GM10248 (cell line): ENCODE data around the gene UHMK1.
"Not testable (repeated sequence)": the region's sequence is repeated elsewhere in the genome, so short reads cannot be mapped to it uniquely, and the experiment has no call there.

Source experiments
- CTCF ChIA-PET: fragments of 300-600 bp; sonication (Branson Sonifier 250); formaldehyde crosslinking; extraction: SDS; loops from one replicate; lab custom pipeline; 2021; ENCODE audit warnings: antibody characterized with exemption; lab: Yijun Ruan, JAX
- POLR2A ChIA-PET: fragments of 350-650 bp; sonication (Branson Sonifier 250); formaldehyde crosslinking; extraction: SDS; loops from one replicate; lab custom pipeline; 2020; ENCODE audit warnings: antibody characterized with exemption; lab: Yijun Ruan, JAX
- DNase-seq: peaks from one replicate; pipeline ENCODE4 v3.0.0; 2012; ENCODE audit errors: extremely low spot score
- CTCF ChIP-seq: IDR thresholded peaks from 2 replicates; pipeline ENCODE4 v1.5.1; 2012; ENCODE audit warnings: mild to moderate bottlenecking, low read depth; ENCODE audit errors: extremely low read depth, missing control alignments, control extremely low read depth

The UHMK1 gene

GRCh38 chr1:162568802-162569201 lies 71.2 kb downstream of the UHMK1 start:
- no peak for TF ChIP-seq CTCF
- POLR2A ChIA-PET, result no interaction called here
- CTCF ChIA-PET, result interaction anchor here (1.3 to 5.0 kb wide), 3 partner anchors 9 to 24 kb away, joined by 3 to 23 read pairs (median 4); no protein-coding TSS in a partner anchor
- DNase-seq, result no peak

DNA sequence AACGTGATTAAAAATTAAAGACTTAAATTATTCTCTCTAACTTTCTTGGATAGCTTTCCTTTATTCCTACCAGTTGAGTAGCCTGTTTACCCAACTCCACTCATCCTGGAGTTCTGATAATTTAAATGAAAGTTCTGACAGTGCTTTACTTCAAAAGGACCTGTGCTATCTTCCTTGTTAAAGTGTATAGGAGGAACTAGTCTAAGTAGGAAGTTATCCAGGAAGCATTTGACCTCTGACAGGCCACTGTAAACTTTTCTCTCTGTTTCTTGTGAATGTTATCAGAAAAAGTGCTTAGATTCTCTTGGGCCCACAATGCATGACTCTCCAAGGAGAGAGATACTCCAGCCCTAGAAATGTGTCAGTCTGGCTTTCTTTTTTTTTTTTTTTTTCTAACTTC lies 73.1 kb downstream of the UHMK1 start:
- TF ChIP-seq CTCF, result no peak
- no peak for DNase-seq
- CTCF ChIA-PET, result no interaction called here
- POLR2A ChIA-PET, result no interaction called here

- POLR2A ChIA-PET, DNase-seq, CTCF ChIA-PET: not testable (repeated sequence)
Measured at GRCh38 chr1:162571121-162571520, 73.5 kb downstream of the UHMK1 start.

GRCh38 chr1:162571696-162572095 lies 74.1 kb downstream of the UHMK1 start:
- ChIA-PET POLR2A (no interaction called here), CTCF (no interaction called here)
- DNase-seq, result no peak
- TF ChIP-seq CTCF, result no peak

- ChIA-PET CTCF (interaction anchor here (2.6 kb wide), 1 partner anchor 8 kb away, joined by 12 read pairs; no protein-coding TSS in a partner anchor), POLR2A (no interaction called here)
- no peak for DNase-seq
- no peak for TF ChIP-seq CTCF
Measured at GRCh38 chr1:162573136-162573535, 75.5 kb downstream of the UHMK1 start.

- POLR2A ChIA-PET, result no interaction called here
- CTCF ChIA-PET, result interaction anchor here (1.1 to 3.5 kb wide), 5 partner anchors 10 to 118 kb away, joined by 3 to 23 read pairs (median 3); no protein-coding TSS in a partner anchor
- no peak for DNase-seq
- TF ChIP-seq CTCF, result no peak
Measured at GRCh38 chr1:162578071-162578700, 80.6 kb downstream of the UHMK1 start.

- ChIA-PET POLR2A (no interaction called here), CTCF (interaction anchor here (0.6 to 3.5 kb wide), 4 partner anchors 11 to 34 kb away, joined by 3 to 23 read pairs (median 4); no protein-coding TSS in a partner anchor)
- DNase-seq, result no peak
- no peak for TF ChIP-seq CTCF
Measured at GRCh38 chr1:162578936-162579335, 81.3 kb downstream of the UHMK1 start.
